ENCODE measurements around the gene SELL.
A peak's percentile ranks its signal among the peaks of the same experiment; 100 is the strongest.
"Not testable (repeated sequence)": the region's sequence is repeated elsewhere in the genome, so short reads cannot be mapped to it uniquely, and the experiment has no call there.

Gene SELL

DNA sequence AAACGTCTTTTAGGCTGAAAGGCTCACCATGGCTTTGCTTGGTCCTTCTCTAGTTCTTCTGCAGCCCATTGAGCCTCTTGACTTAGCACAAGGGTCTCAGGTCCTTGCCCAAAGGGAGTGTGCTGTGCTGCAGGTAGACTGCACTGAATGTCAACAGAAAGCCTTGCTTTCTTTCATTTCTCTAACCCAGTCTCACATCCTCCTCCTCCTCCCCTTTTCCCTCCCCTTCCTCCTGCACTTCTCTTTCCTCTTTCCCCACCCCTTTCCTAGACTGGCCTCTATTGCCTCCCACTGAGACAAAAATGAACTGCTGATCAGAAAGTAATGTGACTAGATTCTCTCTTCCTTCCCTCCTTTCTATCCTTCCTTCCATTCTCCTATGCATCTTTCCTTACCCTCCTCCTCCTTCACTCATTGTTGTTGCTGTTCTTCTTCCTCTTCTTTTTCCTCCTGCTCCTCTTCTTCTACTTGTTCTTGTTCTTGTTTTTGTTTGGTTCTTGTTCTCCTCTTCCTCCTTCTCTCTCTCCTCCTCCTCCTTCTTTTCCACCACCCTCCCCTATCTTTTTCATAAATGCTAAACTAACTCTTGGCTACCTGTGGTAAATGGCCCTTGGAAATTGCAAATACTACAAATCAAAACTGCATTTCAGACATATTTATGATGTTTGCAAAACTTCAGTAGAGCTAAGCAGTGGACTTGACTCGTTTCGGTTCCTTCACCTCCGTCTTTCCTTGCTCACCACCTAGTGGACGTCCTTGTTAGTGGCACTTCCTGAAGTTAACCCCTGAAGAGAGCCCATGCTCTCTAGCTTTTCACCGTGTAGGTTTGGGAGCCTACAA is at the start of gene SELL:
Gene SELL, minus strand, starts transcription at position 152 of the 840 bp plus-strand sequence. Its CDS starts 122 bp downstream, at position 30.
- peak within 1 kb of the TSS in 5 of 7 experiments; percentile 2 to 14 (median 2) for H3K4me3 ChIP-seq
- H3K27ac ChIP-seq: peak within 1 kb of the TSS in 9 of 21 experiments; percentile 30 to 88 (median 59)

DNA sequence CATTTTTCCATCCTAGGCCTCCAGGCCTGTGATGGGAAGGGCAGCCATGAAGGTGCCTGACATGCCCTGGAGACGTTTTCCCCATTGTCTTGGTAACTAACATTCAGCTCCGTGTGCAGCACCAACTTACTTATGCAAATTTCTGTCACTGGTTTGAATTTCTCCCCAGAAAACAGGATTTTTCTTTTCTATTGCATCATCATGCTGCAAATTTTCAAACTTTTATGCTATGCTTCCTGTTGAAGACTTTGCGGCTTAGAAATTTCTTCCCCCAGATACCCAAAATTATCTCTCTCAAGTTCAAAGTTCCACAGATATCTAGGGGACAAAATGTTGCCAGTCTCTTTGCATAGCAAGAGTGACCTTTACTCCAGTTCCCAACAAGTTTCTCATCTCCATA is 47.6 kb upstream of the SELL start:
- no peak overlapping the region for H3K27ac ChIP-seq
- no peak overlapping the region for H3K4me3 ChIP-seq

GRCh38 chr1:169753549-169753948 is 42.1 kb upstream of the SELL start:
- no peak overlapping the region for H3K27ac ChIP-seq
- no peak overlapping the region for H3K4me3 ChIP-seq

DNA sequence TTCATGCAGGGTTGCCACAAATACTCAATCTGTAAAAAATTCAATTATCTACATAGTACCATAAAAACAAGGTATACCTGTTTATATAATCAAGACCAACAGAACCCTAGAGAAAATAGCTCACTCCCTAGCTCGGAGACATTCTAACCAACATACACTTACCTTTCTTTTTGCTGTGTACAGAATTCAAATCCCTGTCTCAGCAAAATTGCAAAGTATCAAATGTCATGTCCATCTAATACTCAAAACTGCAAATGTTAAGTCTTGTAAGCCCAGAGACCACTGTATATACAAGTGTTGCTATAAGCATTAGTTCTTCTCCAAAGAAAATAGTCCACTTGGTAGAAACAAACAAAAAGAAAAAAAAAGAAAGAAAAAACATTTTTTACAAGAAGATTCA is 38.6 kb upstream of the SELL start:
- Histone ChIP-seq H3K27ac (no peak overlapping the region), H3K4me3 (no peak overlapping the region)

DNA sequence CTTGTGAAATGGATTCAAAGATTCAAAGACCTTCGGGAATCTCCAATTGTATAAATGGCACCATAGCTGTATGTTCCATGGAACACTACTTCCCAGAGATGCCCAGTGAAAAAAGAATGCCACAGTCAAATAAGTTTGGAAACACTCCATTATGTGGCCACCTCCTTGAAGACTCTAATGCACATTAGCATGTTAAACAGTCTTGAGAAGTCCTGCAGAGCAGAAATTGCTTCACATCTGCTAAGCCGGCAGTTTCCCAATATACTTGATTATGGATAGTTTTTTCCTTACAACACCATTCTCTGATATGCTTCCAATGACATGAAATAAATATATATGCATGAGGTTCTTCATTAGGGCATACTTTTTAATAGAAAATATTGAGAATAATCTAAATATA is 35.1 kb upstream of the SELL start:
- H3K4me3 ChIP-seq: no peak overlapping the region
- no peak overlapping the region for H3K27ac ChIP-seq

DNA sequence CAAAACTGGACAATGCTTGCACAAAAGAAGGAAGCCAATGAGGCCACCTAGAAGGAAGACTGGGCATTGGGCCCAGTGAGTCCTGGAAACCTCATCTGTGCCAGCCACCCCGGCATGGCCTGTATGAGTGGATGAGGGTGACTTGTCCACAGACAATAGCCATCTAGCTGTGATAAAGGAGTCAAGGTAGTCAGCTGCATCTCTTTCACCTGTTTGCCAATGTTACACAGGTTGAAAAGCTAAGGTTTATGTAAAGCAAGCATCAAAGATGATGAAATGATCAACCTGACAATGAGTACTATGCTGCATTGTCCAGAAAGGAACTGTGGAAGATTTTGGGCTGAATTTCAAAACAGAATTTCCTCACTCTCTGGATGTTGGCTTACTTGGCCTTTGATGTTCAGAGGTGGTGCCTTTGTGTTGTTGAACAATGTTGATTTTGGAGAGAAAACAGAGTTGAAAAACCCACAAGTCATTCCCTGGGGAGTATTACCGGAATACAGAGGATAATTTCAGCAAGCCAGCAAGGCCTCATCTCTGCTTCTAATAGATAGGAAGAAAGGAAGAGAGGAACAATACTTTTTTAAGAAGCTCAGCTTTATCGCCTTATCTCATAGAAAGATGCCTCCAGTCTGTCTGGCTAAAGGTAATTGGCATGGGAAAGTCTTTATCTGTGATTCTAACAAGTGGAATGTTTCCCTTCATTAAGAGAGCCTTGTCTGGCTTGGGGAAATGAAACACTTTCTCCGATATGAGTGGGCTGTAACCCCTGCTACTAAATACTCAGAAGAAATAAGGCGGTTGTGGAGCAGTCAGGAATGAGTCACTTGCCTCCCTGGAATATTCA is 33.8 kb upstream of the SELL start:
- Histone ChIP-seq H3K27ac (no peak overlapping the region), H3K4me3 (no peak overlapping the region)

DNA sequence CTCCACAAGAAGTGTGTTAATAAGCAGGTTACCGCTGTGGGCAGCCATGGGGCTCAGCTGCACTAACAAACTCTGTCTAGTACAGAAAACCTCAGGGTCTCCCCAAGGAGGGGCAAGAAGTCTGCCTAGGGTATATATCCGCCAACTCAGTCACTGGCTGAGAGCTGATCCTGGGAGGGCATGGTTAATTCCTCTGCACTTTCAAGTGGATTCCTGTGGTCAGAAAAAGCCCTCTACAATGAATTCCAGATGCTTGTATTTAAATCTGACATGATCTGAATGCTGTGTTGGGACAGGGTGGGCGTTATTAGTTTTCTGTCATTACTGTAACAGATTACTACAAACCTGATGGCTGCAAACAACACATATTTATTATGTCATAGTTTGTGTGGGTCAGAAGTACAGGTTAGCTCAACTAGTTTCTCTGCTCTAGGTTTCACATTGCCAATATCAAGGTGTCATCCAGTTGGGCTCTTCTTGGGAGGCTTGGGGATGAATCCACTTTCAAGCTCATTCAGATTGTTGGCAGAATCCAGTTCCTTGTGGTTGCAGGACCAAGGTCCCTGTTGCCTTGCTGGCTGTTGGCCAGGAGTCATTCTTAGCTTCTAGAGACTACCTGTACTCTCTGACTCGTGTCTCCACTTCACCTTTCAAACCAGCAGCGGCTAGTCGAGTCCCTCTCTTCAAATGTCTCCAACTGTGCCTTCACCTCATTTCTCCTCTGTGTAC is 30.4 kb upstream of the SELL start:
- no peak overlapping the region for H3K27ac ChIP-seq
- no peak overlapping the region for H3K4me3 ChIP-seq

DNA sequence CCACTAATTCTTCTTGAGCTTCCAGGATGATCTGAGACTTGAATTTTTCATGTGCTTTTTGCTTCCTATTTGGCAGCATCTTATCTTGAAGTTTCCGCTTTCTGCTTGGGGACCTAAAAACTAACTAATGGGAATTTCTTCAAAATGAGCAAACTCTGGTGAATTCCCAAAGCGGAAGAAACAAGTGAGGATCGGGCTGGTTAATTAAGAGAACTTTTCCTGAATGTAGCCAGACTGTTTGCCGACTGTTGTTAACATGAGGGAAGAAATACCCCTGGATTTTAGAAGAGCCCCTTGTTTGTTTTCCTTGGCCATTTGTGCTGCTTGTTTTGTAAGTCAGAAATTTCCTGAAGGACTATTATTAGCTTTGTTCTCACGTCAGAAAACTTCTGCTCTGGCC is 28.6 kb upstream of the SELL start:
- H3K27ac ChIP-seq: no peak overlapping the region
- no peak overlapping the region for H3K4me3 ChIP-seq

GRCh38 chr1:169733924-169734323 is 22.5 kb upstream of the SELL start, which contains the start of gene SELE:
Gene SELE (minus strand): TSS chr1:169734079. CDS start chr1:169733612, 467 bp downstream.
- Histone ChIP-seq H3K27ac (no peak within 1 kb of the TSS), H3K4me3 (no peak within 1 kb of the TSS)

- H3K4me3 ChIP-seq: peak overlapping the region in 1 of 7 experiments; percentile 2
- H3K27ac ChIP-seq: no peak overlapping the region
Measured at GRCh38 chr1:169731446-169731845, 20.0 kb upstream of the SELL start.

DNA sequence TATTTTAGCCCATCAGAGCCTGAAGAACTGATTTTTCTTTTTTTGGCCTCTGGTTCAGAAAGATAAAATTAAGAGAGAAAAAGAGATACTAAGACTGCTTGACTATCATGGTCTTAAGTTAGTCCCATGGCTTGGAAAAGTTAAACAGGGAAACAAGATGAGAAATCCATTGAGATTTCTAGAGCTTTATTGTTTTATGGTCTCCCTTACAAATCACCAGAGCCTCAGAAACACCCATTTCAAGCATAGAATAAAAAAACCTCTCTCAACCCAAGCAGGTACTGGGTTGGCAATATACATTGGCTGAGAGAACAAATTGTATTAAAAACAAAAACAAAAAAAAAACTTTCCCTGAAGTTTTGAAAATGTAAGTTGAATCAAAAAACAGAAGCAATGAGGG is 18.6 kb upstream of the SELL start:
- Histone ChIP-seq H3K4me3 (no peak overlapping the region), H3K27ac (no peak overlapping the region)

GRCh38 chr1:169727307-169727706 is 15.9 kb upstream of the SELL start:
- no peak overlapping the region for H3K4me3 ChIP-seq
- H3K27ac ChIP-seq: no peak overlapping the region

- H3K4me3 ChIP-seq: no peak overlapping the region
- H3K27ac ChIP-seq: no peak overlapping the region
Measured at GRCh38 chr1:169726851-169727250, 15.4 kb upstream of the SELL start.

GRCh38 chr1:169725930-169726329 is 14.5 kb upstream of the SELL start:
- H3K27ac ChIP-seq: no peak overlapping the region
- no peak overlapping the region for H3K4me3 ChIP-seq

- H3K27ac ChIP-seq: no peak overlapping the region
- no peak overlapping the region for H3K4me3 ChIP-seq
Measured at GRCh38 chr1:169724168-169724567, 12.7 kb upstream of the SELL start.

DNA sequence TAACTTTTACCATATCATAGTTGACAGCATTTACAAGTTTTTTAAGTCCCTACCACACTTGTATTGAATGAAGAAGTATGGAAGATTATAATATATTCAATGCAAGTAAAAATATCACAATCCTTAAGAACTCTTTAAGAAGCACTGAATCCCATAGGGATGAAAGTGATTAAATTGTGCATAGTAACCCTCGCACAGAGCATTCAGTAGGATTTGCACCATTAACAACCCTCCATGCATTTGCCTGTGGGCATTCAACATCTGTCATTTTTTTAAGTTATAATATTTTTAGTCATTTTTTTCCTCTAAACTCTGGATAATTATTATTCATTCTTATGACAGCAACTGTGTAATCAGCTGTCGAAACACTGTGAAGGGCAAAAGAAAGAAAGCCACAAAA is 12.3 kb upstream of the SELL start:
- H3K27ac ChIP-seq: no peak overlapping the region
- H3K4me3 ChIP-seq: no peak overlapping the region

- no peak overlapping the region for H3K27ac ChIP-seq
- no peak overlapping the region for H3K4me3 ChIP-seq
Measured at GRCh38 chr1:169722779-169723178, 11.4 kb upstream of the SELL start.

DNA sequence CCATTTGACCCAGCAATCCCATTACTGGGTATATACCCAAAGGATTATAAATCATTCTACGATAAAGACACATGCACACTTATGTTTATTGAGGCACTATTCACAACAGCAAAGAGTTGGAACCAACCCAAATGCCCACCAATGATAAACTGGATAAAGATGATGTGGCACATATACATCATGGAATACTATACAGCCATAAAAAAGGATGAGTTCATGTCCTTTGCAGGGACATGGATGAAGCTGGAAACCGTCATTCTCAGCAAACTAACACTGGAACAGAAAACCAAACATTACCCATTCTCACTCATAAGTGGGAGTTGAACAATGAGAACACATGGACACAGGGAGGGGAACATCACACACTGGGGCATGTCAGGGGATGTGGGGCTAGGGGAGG is 3.7 kb upstream of the SELL start:
- H3K27ac ChIP-seq, H3K4me3 ChIP-seq: not testable (repeated sequence)

GRCh38 chr1:169713090-169713489 is 1.7 kb upstream of the SELL start:
- not testable (repeated sequence) for H3K4me3 ChIP-seq, H3K27ac ChIP-seq

DNA sequence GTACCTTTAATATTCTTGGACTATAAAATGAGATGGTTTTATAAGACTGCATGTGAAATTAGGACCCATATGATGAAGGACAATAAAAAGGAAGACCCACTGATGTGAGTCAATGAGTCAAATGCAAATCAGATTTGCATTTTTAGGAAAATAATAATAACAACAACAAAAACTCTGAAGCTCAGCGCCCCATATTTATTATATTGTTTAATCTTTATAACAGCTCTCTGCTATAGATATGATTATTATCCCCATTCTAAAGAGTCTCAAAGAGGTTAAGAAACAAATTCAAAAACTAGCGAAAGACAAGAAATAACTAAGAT is 850 bp upstream of the SELL start:
- no peak overlapping the region for H3K4me3 ChIP-seq
- H3K27ac ChIP-seq: peak overlapping the region in 1 of 21 experiments; percentile 88
